C1 segment of cervical spinal cord (tissue), 14 donors: ENCODE results near the gene CHN2.

Source experiments
- DNase-seq, 14 donors: peaks; one replicate each; lab custom pipeline; 2025; lab: John Stamatoyannopoulos, UW

Gene CHN2

DNA sequence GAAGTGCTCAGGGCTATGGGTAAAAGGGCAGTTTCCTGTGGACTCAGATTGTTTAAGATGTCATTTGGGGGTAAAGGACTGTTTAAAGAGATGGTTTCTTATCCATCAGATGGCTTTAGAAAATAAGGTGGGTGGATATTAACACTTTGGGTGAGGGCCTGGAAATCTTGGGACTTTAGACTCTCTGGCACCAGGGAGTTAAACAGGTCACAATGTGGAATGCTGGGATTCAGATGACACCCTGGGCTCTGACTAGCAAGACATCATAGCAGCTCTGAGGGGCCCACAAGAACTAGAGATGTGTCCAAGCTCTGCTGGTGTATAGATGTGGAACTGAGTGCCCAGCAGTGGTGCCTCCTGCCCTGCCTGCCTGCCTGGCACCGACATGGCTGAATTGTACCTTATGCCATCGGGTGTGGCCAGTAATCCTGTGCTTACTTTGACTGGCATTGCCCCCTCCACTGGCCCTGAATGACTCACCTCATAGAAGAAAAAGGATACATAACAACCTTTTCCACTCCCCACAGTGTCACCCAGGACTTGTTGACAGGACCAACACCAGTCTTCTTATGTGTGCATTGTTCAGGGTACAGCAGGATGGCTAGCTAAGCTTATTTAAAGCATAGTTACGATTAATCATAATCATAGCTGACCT lies 269.1 kb downstream of the CHN2 start:
- no peak for DNase-seq

DNA sequence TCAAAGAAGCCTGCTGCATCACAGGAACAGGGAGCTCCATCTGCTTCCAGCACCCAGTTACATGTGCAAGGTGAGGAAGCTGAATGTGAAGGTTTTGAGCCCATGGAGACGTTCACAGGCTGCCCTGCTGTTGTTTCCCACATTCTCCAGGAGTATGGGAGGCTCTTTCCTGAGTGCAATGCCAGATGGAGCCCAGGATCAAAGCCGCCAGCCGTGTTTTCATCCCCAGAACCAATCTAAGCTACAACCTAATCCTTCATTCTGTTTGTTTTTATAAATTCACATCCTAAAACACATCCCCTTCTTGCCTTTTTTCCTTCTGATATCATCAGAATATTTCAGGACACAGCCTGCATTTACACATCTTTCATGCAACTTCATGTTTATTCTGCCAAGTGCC lies 270.2 kb downstream of the CHN2 start:
- DNase-seq = no peak

DNA sequence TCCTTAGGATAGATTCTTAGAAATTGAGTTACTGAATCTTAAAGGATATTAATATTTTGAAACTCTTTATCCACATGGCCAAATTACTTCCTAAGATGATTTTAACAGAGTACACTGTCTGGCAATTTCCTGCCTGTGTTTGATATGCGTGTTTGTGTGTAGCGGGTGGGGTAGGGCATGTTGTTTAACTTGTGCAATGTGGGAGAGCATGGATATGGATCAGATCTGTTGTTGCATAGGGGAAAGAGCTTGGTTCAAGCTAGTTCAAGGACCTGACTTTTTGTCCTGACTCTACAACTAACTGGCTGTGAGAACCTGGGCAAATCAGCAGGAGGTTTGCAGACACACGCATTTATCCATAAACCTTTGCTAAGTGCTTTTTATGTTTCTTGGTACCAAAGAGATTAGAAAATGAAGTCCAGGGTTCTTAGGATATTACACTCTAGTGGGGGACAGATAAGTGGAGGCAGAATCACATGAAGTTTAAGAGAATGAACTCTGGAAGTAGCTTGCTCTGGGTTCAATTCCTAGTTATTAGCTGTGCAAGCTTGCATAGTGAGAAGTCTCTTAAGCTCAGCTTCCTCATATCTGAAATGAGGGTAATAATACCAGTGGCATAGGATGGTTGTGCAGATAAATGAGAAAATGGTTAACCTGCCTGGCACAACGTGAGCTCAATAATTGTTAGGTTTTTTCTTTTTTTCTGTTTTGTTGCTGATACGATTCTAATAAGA lies 272.8 kb downstream of the CHN2 start:
- no peak for DNase-seq

DNA sequence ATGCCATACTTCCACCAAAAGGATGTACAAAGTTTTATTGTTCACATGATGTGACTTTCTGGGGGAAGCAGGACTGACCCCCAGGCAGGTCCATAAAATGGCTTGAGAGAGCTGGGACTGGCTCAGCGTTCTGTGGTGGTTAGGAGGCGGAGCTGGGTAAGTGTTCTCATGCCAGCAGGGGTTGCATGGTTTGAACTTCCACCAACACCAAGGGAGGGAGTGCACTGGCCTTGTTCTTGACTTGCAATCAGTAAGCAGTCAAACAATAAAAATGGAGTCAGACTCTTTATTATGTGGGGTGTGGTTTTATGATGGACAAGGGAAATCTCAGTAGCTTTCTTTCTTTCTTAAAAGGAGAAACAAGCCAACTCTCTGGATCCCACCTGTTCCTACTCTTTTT lies 273.6 kb downstream of the CHN2 start:
- no peak for DNase-seq

DNA sequence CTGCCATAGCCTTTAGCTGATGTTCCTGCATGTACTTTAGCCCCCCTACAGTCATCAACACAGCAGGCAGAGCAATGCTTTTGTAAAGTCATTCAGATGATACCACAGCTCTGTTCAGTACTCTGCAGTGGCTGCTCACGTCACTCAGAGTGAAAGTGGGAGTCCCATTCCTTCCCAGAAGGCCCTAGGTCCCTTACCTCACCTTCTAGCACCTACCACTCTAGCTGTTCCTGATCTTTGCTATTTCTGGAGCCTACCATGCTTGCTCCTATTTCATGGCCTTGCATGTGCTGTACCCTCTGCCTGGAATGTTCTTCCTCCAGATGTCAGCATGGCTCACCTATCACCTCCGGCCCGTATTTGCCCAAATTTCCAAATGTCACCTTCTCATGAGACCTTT lies 274.7 kb downstream of the CHN2 start:
- no peak for DNase-seq

DNA sequence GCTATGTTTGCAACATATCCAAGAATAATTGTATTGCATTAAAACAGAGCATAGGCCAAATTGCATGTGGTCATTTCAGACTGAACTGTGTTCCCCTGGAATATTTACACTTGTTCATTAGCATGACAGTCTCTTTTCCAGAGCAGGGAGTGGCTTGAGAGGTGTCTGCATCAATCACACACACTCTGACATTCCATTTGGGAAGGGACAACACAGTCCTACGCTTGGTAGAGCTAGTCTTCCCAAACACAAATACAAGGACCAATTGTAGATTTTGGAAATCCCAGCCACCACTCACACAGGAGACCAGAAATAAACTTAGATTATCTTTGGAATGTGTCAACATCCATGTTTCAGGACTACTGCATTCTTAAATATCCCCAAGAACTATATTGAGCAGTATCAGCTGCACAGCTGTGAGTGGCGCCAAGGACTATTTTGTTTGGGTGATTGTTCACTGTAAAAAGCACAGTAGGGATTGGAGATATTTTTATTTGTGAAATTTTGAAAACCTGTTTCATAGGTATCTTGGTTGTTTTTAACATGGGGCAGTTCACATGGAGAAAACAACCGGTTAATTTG lies 275.5 kb downstream of the CHN2 start:
- no peak for DNase-seq

DNA sequence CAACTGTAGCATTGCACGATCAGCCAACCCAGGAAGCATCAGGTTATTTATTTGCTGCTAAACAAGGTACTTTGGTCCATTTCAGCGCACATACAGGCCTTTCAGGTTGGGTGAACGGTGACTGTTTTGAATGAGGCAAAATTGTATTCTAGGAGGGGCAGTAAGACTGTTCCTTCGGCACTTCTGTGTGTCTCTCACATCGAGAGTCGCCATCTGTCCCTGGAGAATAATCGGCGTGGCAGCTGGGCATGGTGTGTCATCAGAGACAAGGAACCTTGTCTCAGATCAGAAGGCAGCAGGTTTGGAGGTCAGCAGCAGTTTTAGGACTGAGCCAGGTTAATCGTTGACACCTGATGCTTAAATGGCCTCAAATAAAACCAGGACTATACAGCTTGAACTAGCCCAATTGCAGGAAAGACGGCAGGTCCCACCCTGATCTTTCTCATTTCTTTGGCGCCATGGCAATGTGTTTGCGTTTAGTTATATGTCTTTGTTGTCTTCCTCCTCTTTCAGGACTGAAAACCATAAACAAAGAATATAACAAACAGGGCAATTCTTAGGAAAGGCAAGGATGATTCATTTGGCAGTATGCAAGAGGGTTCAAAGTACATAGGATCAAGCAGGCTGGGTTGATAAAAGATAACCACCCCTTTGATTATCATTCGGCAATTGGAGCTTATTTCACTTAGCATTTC lies 277.0 kb downstream of the CHN2 start:
- DNase-seq = no peak

DNA sequence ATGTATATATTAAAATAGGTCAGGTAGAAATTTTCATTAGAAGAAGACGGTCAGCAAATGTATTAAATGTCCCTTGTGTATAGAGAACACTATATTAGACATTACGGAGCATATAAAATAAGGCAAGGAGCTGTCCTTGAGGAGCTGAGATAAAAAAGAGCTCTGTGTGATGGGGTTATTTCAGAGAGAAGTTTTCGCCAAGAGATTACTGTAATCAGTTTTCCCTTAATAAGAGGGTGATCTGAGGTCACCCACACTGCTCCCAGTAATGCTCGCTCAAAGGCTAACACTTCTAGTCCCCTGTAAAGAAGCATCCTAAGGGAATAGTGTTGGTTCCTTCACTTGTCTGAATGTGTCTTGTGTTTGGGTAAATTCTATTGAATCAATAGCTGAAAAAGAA lies 282.3 kb downstream of the CHN2 start:
- DNase-seq = no peak

DNA sequence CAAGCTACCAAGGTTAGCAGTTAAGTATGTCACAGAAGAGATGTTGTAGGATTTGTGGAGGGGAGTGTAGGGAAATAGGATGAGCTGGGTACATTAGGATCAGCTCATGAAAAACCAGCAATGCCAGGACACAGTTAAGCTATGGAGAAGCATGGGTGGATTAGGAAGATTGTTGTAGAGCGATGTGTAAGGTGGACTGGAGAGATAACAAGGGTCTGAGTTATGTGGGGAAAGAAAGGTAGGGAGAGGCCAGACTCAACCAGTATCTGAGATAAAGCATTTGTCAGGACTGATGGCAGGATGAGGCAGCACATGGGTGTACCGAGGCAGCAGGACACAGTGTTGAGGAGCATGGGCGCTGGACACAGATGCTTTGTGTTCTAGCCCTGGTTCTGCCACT lies 283.7 kb downstream of the CHN2 start:
- no peak for DNase-seq

DNA sequence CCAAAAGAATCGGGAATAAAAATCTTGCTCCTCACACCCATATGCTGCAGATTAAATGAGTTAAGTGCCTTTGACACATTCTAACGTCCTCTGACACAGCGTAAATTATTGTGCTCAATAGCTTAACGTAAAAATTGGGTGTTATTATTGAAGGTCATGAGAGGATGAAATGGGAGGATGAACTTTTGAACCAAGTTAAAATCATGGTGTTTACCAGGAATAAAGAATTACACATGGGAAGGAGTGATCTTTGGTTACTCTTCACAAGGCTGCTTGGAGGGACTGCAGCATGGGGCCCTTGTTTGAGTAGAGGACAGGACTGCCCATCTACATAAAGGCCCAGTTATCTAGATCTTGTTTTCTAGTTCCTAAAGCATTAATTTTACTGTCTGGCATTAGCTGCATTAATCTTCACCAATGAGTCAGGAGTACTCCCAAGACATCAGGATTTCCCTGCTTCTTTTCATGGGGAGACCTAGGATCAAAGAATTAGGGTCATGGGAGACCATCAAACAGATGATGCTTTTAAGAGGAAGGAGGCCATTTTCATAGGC lies 284.2 kb downstream of the CHN2 start:
- no peak for DNase-seq

DNA sequence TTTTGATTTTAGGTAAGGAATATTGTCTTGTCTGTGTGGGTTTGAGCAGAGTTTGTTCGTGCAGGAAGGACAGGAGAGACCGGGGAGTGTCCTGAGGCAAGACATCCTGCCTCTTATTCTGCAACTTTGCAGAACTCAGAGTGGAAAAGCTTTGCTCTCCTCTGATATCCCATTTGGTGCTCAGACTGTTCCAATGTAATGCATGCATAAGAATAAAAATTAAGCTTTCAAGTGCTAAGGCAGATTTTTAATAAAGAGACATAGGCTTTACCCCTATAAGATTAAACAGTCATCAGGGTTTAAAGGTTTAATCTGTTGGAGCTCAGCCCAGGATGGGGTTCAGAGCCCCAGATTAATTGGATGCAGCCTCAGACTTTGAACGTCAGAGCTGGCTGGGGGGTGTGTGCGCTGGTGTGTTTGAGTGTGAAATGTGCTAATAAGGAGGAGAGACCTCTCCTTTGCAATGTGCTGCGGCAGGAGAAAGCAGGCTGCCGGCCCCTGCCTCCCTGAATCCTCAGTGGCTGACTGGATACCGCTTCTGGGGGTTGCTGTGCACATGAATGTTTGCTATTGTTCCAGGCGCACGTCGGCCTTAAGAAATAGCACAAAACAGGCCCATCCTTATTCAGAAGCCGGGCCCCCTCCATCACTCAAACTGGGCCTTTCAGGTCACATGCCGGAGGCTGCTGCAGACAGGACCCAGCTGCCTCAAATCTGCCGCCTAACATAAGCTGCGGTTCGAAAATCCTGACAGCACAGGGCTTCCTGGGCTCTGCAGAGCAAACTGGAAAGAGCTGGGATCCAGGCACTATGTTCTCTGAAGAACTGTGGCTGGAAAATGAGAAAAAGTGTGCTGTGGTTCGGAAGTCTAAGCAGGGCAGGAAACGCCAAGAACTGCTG lies 285.0 kb downstream of the CHN2 start:
- DNase-seq = peak in 12 of 14 donors; percentile 27 to 69 (median 52)

DNA sequence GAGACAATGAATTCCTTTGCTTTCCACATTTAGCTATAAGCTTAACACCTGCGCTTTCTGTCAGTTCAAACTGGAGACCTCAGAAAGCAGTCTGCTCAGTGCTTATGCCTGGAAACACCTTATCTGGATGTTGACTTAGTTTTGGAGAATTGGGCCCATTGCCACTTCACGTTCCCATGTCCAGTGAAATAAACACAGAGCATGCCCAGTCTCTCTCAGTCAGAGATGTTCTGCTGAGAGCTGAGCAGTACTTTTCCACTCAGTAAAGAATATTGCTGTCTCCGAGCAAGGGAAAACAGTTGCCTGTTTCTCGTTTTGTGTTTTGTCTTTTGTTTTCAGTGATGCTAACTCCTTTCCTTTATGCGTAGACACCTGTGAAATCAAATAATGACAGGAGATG lies 285.9 kb downstream of the CHN2 start:
- DNase-seq = peak in 7 of 14 donors; percentile 29 to 88 (median 49)

DNA sequence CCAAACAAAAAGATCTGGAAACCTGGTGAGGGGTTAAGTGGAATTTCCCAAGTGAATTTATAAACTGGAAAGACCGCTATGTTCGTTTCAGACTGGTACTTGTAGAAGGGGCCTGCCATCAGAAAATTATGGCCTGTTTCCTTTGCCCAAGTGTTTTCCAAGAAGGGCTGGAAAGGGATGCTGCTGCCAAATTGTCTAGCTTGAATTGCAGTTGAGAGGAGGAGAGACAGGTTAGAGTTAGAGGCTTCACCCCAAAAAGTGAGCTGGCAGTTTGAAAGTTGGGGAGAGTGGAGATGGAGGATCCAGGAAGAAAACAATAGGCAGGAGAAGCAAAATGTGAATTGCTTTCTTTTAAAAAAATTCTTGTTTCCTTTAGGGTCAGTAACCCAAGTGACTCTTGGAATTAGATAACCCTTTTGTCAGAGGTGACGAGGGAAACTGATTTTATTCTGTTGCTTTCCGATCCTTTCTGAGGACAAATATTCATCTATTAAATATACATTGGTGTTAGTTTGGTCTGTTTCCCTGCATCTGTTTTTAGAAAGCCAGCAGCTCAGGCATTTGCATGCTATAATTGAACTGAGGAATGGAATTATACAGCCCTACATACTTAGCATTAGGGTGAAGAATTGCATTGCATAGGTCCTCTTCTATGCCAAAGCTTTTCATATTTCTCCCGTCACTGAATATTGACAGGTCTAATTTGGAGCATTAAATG lies 286.5 kb downstream of the CHN2 start:
- peak in 2 of 14 donors; percentile 49 to 58 for DNase-seq

DNA sequence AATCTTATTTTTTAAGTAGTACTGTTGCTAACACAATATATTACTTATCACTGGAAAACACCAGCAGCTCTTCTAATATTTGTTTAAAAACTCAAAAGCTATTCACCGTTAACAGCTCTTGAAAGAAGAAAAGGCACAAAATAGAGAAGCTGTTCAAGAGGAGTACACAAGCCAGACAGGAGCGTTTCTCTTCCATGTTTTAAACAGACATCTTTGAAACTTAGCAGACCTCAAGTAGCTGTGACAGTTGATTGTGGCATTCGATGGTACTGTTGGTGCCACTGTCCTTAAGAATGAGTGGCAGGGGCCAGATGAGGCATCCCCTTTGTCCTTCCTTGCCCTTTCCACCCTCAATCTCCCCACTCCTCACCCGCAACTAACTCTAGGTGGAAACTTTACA lies 287.5 kb downstream of the CHN2 start:
- peak in 1 of 14 donors; percentile 15 for DNase-seq

DNA sequence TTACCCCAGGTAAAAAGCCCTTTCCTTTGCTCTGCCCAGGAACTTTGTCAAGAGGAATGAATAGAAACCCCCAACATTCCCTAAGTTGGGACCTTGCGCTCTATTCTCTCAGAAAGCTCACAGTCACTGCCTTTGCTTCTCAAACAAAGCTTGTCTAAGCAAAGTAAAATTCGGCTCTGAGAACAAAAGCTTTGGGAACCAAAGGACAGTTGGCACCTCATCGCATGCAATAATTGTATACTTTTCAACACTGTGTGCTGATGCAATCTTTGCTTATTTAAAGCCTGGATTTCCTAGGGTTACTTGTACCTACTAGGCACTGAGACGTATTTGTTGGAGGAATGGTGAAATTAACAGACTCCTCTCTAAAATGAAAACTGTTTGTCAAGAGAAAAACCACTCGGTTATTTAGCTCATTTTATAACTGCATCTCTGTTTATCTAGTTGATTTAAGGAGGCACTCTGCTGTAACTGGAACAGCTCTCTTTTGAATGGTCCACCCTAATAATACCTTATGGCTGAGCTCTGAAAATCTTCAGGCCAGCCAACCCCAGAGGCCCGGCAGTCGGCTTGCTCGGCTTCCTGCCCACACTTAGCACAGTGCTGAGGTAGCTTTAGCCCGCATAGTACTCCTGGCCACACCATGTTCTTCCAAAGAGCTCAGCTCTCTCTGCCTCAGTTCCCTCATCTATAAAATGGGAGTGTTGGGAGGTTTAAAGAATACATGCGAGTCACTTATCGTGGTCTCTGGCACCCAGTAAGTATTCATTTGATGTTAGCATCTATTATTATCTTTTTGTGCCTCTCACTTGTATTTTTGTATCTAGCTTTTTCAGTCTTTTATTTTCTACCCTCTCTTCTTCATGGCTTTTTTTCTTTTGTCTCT lies 288.9 kb downstream of the CHN2 start:
- DNase-seq = peak in 3 of 14 donors; percentile 12 to 33 (median 17)

DNA sequence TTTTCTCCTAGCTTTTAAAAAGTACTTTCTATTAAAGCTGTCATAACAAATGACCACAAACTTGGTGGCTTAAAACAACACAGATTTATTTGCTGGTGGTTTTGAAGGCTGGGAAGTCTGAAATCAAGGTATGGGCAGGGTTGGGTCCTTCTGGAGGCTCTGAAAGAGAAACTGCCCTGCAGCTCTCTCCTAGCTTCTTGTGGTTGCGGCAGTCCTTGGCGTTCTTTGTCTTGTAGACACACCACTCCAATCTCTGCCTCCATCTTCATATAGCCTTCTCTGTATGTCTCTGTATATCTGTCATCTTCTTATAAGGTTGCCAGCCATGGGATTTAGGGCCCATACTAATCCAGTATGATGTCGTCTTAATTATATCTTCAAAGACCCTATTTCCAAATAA lies 289.7 kb downstream of the CHN2 start:
- no peak for DNase-seq

DNA sequence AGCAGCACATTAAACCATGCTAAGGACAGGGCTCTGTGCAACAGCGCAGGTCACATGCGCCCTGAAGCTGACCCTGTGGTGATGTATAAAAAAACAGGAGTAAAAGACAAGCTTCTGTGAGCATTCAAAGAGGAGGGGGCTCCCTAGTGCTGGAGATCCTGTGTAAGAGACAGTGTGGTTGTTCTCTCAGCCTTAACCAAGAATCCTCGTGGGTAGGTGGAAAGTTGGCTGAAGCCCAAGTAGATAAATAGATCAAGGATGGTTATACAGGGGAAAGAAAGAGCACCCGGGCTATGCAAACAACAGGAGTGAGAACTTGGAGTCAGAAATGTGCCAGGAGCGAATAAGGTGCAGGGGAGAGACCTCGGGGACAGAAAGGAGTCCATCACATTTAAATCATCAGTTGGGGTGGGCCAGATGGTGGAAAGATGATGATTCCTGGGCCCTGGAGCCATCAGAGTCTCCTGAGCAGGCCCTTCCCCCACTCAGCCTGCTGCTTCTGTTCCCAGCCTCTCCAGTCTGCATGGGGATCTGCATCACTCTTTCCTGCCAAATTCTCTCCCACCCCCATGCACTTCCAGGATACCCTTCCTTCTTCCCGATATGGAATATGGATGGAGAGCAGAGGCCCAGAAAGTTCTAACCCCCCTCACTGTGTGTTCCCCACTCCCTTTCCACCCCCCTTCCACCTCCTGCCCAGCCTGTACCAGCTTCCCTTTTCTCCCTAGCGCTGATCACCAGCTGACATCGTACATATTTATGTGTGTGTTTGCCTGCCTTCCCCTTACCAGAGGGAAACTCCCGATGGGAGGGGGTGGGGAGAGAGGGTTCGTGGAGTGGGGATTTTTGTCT lies 291.0 kb downstream of the CHN2 start:
- DNase-seq = peak in 9 of 14 donors; percentile 38 to 85 (median 69)

DNA sequence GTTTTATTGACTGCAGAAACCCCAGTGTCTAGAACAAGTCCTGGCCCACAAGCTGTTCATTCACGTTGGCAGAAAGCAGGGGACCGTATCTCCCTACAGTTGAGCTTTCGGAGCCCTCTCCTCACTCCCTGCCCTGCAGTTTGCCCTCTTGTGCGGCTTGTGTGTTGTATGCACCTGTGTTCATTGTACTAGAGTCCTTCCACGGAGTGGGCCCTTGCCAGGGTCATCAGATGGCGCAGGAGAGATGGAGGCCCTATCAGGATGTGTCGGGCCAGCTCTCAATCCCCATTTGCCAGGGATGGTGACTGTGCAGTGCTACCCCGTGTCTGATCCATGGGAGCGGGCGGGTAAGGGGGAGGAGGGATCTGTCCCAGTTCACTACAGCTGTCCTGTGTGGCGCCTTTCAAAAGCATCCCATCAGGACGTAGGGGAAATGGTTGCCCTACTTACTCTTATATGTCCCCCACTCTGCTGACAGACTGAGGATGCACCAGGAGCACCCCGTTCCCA lies 291.7 kb downstream of the CHN2 start:
- peak in 11 of 14 donors; percentile 38 to 88 (median 73) for DNase-seq
